Activated B cell treated with CpG ODN at 0.5 μM for 24 hours (primary cell): Measurements from ENCODE around the gene SLC39A8. TPM values are rescaled to one million over a fixed set of nuclear protein-coding genes. Genes with fewer than 3 reads are reported as not detected.
"Not testable (repeated sequence)": the region's sequence is repeated elsewhere in the genome, so short reads cannot be mapped to it uniquely, and the experiment has no call there.

Source experiments
- ATAC-seq: fragments of 200-7000 bp; cut with Tn5 transposase; one replicate; pipeline ENCODE4 v1.10.0; 2021; ENCODE audit warnings: low read depth, mild to moderate bottlenecking, moderate library complexity
- CTCF ChIA-PET: fragments of 350-600 bp; sonication (Branson Sonifier 250); formaldehyde crosslinking; loops from one replicate; lab custom pipeline; 2021; ENCODE audit warnings: antibody characterized with exemption; lab: Charles Lee
- POLR2A ChIA-PET: fragments of 350-600 bp; sonication (Branson Sonifier 250); formaldehyde crosslinking; loops from one replicate; lab custom pipeline; 2021; ENCODE audit warnings: antibody characterized with exemption; lab: Charles Lee
- DNase-seq: peaks from one replicate; pipeline ENCODE4 v3.0.0; 2022
- H3K27ac Mint-ChIP-seq: one replicate; pipeline ENCODE4 v1.8.0; 2020; ENCODE audit warnings: mixed read lengths
- H3K27me3 Mint-ChIP-seq: one replicate; pipeline ENCODE4 v1.8.0; 2021; ENCODE audit warnings: mixed read lengths
- H3K36me3 Mint-ChIP-seq: one replicate; pipeline ENCODE4 v1.8.0; 2021; ENCODE audit warnings: low read depth, mixed read lengths
- H3K4me1 Mint-ChIP-seq: one replicate; pipeline ENCODE4 v1.8.0; 2021; ENCODE audit warnings: mixed read lengths
- H3K4me3 Mint-ChIP-seq: one replicate; pipeline ENCODE4 v1.8.0; 2020; ENCODE audit warnings: mild to moderate bottlenecking, mixed read lengths
- H3K9me3 Mint-ChIP-seq: one replicate; pipeline ENCODE4 v1.8.0; 2020; ENCODE audit warnings: mixed read lengths
- CTCF ChIP-seq: fragments of 200-600 bp; IDR thresholded peaks from one replicate; pipeline ENCODE4 v1.8.0; 2022; ENCODE audit warnings: antibody characterized with exemption, mild to moderate bottlenecking
- intact Hi-C: fragments of 100-400 bp; cut with micrococcal nuclease; formaldehyde crosslinking; loops from one replicate; pipeline ENCODE4 v1.15.1; 2024
- total RNA-seq: library from RNA; stranded (reverse); gene quantifications from 2 replicates; pipeline ENCODE4 v1.2.3, GENCODE V29; 2022

Gene SLC39A8
- total RNA-seq, 1 donor from 2014 or later, result 17.9 TPM

- no peaks in the 10 kb centered on the region for H3K9me3 Mint-ChIP-seq
- peaks cover 2% of the 10 kb centered on the region for H3K27me3 Mint-ChIP-seq
- intact Hi-C loops, result no loop called here
- H3K27ac Mint-ChIP-seq, result no peak overlapping the region
- H3K4me1 Mint-ChIP-seq, result no peaks in the 10 kb centered on the region
- no peak for TF ChIP-seq CTCF
- no peaks in the 10 kb centered on the region for H3K36me3 Mint-ChIP-seq
- DNase-seq, result no peak
- POLR2A ChIA-PET, result no interaction called here
- no peak for ATAC-seq
- CTCF ChIA-PET, result no interaction called here
- no peak overlapping the region for H3K4me3 Mint-ChIP-seq
Observed at GRCh38 chr4:102246416-102246815, 98.9 kb downstream of the SLC39A8 start.

- Mint-ChIP-seq H3K4me1 (no peaks in the 10 kb centered on the region), H3K27me3 (peaks cover 2% of the 10 kb centered on the region), H3K36me3 (no peaks in the 10 kb centered on the region), H3K27ac (no peak overlapping the region), H3K4me3 (no peak overlapping the region), H3K9me3 (no peaks in the 10 kb centered on the region)
- ChIA-PET CTCF (no interaction called here), POLR2A (no interaction called here)
- ATAC-seq (no peak), DNase-seq (no peak)
- intact Hi-C loops, result no loop called here
- TF ChIP-seq CTCF, result no peak
Observed at GRCh38 chr4:102244878-102245535, 100.3 kb downstream of the SLC39A8 start.

GRCh38 chr4:102243296-102243695 lies 102.0 kb downstream of the SLC39A8 start:
- H3K36me3 Mint-ChIP-seq, intact Hi-C loops, H3K27me3 Mint-ChIP-seq, H3K27ac Mint-ChIP-seq, DNase-seq, POLR2A ChIA-PET, ATAC-seq, H3K4me3 Mint-ChIP-seq, H3K4me1 Mint-ChIP-seq, CTCF ChIA-PET, H3K9me3 Mint-ChIP-seq: not testable (repeated sequence)

- Mint-ChIP-seq H3K9me3 (no peaks in the 10 kb centered on the region), H3K4me1 (no peaks in the 10 kb centered on the region), H3K27me3 (peaks cover 2% of the 10 kb centered on the region), H3K27ac (no peak overlapping the region), H3K36me3 (no peaks in the 10 kb centered on the region), H3K4me3 (no peak overlapping the region)
- ChIA-PET POLR2A (no interaction called here), CTCF (no interaction called here)
- intact Hi-C loops, result no loop called here
- DNase-seq, result no peak
- TF ChIP-seq CTCF, result no peak
- no peak for ATAC-seq
Observed at GRCh38 chr4:102234243-102234838, 110.9 kb downstream of the SLC39A8 start.

DNA sequence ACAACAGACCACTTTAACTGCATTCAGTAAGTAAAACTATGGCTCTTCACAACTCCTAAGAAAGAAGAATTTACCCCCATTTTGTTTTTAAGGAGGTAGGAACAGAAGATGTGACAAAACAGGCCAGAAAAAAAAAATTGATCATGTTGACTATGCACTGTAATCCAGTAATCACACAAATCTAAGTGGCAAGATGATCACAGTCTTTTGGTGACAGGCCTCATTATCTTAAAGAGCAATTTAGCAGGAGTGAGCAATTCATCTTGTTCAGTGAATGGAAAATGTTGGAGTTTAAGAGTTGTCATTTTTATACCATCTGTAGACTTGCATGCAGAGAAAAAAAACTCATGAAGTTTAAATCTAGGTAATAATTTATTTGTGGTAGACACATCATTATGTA lies 115.1 kb downstream of the SLC39A8 start:
- H3K4me3 Mint-ChIP-seq, result no peak overlapping the region
- no peaks in the 10 kb centered on the region for H3K36me3 Mint-ChIP-seq
- DNase-seq (no peak), ATAC-seq (no peak)
- intact Hi-C loops, result no loop called here
- peaks cover 3% of the 10 kb centered on the region for H3K9me3 Mint-ChIP-seq
- H3K27me3 Mint-ChIP-seq, result peaks cover 2% of the 10 kb centered on the region
- TF ChIP-seq CTCF, result no peak
- CTCF ChIA-PET, result no interaction called here
- no peaks in the 10 kb centered on the region for H3K4me1 Mint-ChIP-seq
- no peak overlapping the region for H3K27ac Mint-ChIP-seq
- POLR2A ChIA-PET, result no interaction called here
